ENCODE results near the gene GAB2.

- TF ChIP-seq, protein P1, sequence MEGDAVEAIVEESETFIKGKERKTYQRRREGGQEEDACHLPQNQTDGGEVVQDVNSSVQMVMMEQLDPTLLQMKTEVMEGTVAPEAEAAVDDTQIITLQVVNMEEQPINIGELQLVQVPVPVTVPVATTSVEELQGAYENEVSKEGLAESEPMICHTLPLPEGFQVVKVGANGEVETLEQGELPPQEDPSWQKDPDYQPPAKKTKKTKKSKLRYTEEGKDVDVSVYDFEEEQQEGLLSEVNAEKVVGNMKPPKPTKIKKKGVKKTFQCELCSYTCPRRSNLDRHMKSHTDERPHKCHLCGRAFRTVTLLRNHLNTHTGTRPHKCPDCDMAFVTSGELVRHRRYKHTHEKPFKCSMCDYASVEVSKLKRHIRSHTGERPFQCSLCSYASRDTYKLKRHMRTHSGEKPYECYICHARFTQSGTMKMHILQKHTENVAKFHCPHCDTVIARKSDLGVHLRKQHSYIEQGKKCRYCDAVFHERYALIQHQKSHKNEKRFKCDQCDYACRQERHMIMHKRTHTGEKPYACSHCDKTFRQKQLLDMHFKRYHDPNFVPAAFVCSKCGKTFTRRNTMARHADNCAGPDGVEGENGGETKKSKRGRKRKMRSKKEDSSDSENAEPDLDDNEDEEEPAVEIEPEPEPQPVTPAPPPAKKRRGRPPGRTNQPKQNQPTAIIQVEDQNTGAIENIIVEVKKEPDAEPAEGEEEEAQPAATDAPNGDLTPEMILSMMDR (IDR thresholded peaks at IDR 0.05) = no peak
- TF ChIP-seq POLR2A (IDR thresholded peaks at IDR 0.05) = no peak
Measured at GRCh38 chr11:78189174-78189724, 228.4 kb downstream of the GAB2 start.

Data from suprapubic skin (tissue), 3 donors.